Uterus (tissue), 4 donors: ENCODE measurements around the gene PRKG1. TPM values are rescaled to one million over a fixed set of nuclear protein-coding genes. Genes with fewer than 3 reads are reported as not detected.

Experiments
- DNase-seq, 2 donors: peaks; one replicate each; pipeline ENCODE4 v3.0.0-alpha.2; 2019 to 2020
- H3K27ac ChIP-seq, 2 donors: fragments of 200-600 bp; sonication (generic); 1 replicate in 1 of 2; 2 replicates in 1 of 2; pipeline ENCODE4 v1.5.1; 2016 to 2018
- H3K27me3 ChIP-seq, 2 donors: fragments of 200-600 bp; sonication (generic); one replicate each; pipeline ENCODE4 v1.5.1; 2018 to 2019; ENCODE audit warnings: control low read depth in 1 of 2
- H3K36me3 ChIP-seq, 2 donors: fragments of 200-600 bp; sonication (generic); one replicate each; pipeline ENCODE4 v1.5.1; 2019; ENCODE audit warnings: control low read depth in 1 of 2
- H3K4me1 ChIP-seq, 2 donors: fragments of 200-600 bp; sonication (generic); one replicate each; pipeline ENCODE4 v1.5.1; 2018 to 2019; ENCODE audit warnings: control low read depth in 1 of 2
- H3K4me3 ChIP-seq, 2 donors: fragments of 200-600 bp; sonication (generic); 1 replicate in 1 of 2; 2 replicates in 1 of 2; pipeline ENCODE4 v1.5.1; 2018 to 2019; ENCODE audit warnings: mild to moderate bottlenecking in 1 of 2
- H3K9me3 ChIP-seq, 2 donors: fragments of 200-600 bp; sonication (generic); one replicate each; pipeline ENCODE4 v1.5.1; 2019; ENCODE audit warnings: control low read depth in 1 of 2
- CTCF ChIP-seq, 4 experiments: fragments of 200-600 bp in 2 of 4; fragments of 450-650 bp in 2 of 4; sonication (generic) in 2 of 4; IDR thresholded peaks; one replicate each; pipeline ENCODE4 v1.5.1; 2016 to 2019; ENCODE audit warnings: antibody characterized with exemption in 4 of 4, mild to moderate bottlenecking in 2 of 4, moderate library complexity in 1 of 4
- POLR2A ChIP-seq, 2 donors: fragments of 450-650 bp; IDR thresholded peaks; one replicate each; pipeline ENCODE4 v1.6.1; 2016; ENCODE audit warnings: antibody characterized with exemption in 2 of 2, mild to moderate bottlenecking in 1 of 2, moderate library complexity in 1 of 2
- intact Hi-C: fragments of 100-400 bp; cut with DNase I; formaldehyde crosslinking; loops from one replicate; pipeline ENCODE4 v1.15.1; 2023; ENCODE audit warnings: low total_unique reads
- total RNA-seq, 4 donors: library from RNA; depleted of rRNA in 3 of 4; stranded (reverse); fragments of >200 nt in 3 of 4; gene quantifications; one replicate each; pipeline versions ENCODE4 v1.1.0 to v1.2.4, GENCODE V29; 2014 to 2023
- donor health status: DM: yes; HTN: yes; CAD: no.

Gene PRKG1
- total RNA-seq, 4 donors from 2014 or later, result 32.4 to 136 (median 69.6) TPM

- Histone ChIP-seq H3K9me3 (no peaks in the 10 kb centered on the region), H3K36me3 (no peaks in the 10 kb centered on the region), H3K4me3 (no peak overlapping the region), H3K4me1 (no peaks in the 10 kb centered on the region), H3K27me3 (no peaks in the 10 kb centered on the region), H3K27ac (no peak overlapping the region)
- no peak for DNase-seq
- TF ChIP-seq POLR2A (IDR thresholded peaks at IDR 0.05), result no peak
- no peak for TF ChIP-seq CTCF (IDR thresholded peaks at IDR 0.05)
- intact Hi-C loops, result no loop called here
These were observed 1194.9 kb downstream of the PRKG1 start for GRCh38 chr10:52269233-52269632.

GRCh38 chr10:52276163-52276562 lies 1201.9 kb downstream of the PRKG1 start:
- no peak overlapping the region for H3K27ac ChIP-seq

GRCh38 chr10:52276986-52277385 lies 1202.7 kb downstream of the PRKG1 start:
- DNase-seq, result no peak
- no peak overlapping the region for H3K4me3 ChIP-seq
- H3K27me3 ChIP-seq, result no peaks in the 10 kb centered on the region
- no peaks in the 10 kb centered on the region for H3K36me3 ChIP-seq
- intact Hi-C loops, result no loop called here
- no peak for TF ChIP-seq POLR2A (IDR thresholded peaks at IDR 0.05)
- no peak overlapping the region for H3K27ac ChIP-seq
- H3K9me3 ChIP-seq, result no peaks in the 10 kb centered on the region
- H3K4me1 ChIP-seq, result no peaks in the 10 kb centered on the region

More at GRCh38 chr10:52276163-52276562, 1201.9 kb downstream of the PRKG1 start:
- H3K4me3 ChIP-seq, result no peak overlapping the region
- no peak for DNase-seq
- TF ChIP-seq POLR2A (IDR thresholded peaks at IDR 0.05) (no peak), CTCF (IDR thresholded peaks at IDR 0.05) (no peak)
- H3K27me3 ChIP-seq, result no peaks in the 10 kb centered on the region
- no peaks in the 10 kb centered on the region for H3K4me1 ChIP-seq
- intact Hi-C loops, result no loop called here
- no peaks in the 10 kb centered on the region for H3K36me3 ChIP-seq
- no peaks in the 10 kb centered on the region for H3K9me3 ChIP-seq

GRCh38 chr10:52279546-52279945 lies 1205.3 kb downstream of the PRKG1 start:
- DNase-seq, result no peak
- Histone ChIP-seq H3K36me3 (no peaks in the 10 kb centered on the region), H3K9me3 (no peaks in the 10 kb centered on the region), H3K27me3 (no peaks in the 10 kb centered on the region), H3K4me3 (no peak overlapping the region), H3K27ac (no peak overlapping the region), H3K4me1 (no peaks in the 10 kb centered on the region)
- intact Hi-C loops, result no loop called here
- no peak for TF ChIP-seq CTCF (IDR thresholded peaks at IDR 0.05)
- TF ChIP-seq POLR2A (IDR thresholded peaks at IDR 0.05), result no peak

- Histone ChIP-seq H3K4me1 (no peaks in the 10 kb centered on the region), H3K27me3 (no peaks in the 10 kb centered on the region), H3K9me3 (no peaks in the 10 kb centered on the region), H3K4me3 (no peak overlapping the region), H3K27ac (no peak overlapping the region), H3K36me3 (no peaks in the 10 kb centered on the region)
- DNase-seq, result no peak
- intact Hi-C loops, result no loop called here
- TF ChIP-seq CTCF (IDR thresholded peaks at IDR 0.05) (no peak), POLR2A (IDR thresholded peaks at IDR 0.05) (no peak)
These were observed 1205.8 kb downstream of the PRKG1 start for GRCh38 chr10:52280051-52280450.

GRCh38 chr10:52283174-52283573 lies 1208.9 kb downstream of the PRKG1 start:
- intact Hi-C loops, result no loop called here
- H3K27me3 ChIP-seq, result no peaks in the 10 kb centered on the region
- no peak for DNase-seq

More at GRCh38 chr10:52283174-52283573, 1208.9 kb downstream of the PRKG1 start:
- H3K27ac ChIP-seq, result no peak overlapping the region
- no peak overlapping the region for H3K4me3 ChIP-seq
- TF ChIP-seq CTCF (IDR thresholded peaks at IDR 0.05) (no peak), POLR2A (IDR thresholded peaks at IDR 0.05) (no peak)
- no peaks in the 10 kb centered on the region for H3K4me1 ChIP-seq
- no peaks in the 10 kb centered on the region for H3K9me3 ChIP-seq
- no peaks in the 10 kb centered on the region for H3K36me3 ChIP-seq
